AG09309 (cell line): ENCODE data around the gene AP2A2.
A peak's percentile ranks its signal among the peaks of the same experiment; 100 is the strongest.

Experiments used
- DNase-seq: peaks from one replicate; pipeline ENCODE4 v3.0.0-alpha.2; 2010; ENCODE audit warnings: low read depth
- H3K4me3 ChIP-seq: 2 replicates; pipeline ENCODE4 v1.5.1; 2011; ENCODE audit warnings: mild to moderate bottlenecking, low read depth, low read length, moderate library complexity; ENCODE audit not compliant: control insufficient read depth
- TF ChIP-seq, protein P1 (sequence below): IDR thresholded peaks from 2 replicates; pipeline ENCODE4 v1.5.1; 2011; ENCODE audit warnings: mild to moderate bottlenecking, low read depth, low read length, inconsistent platforms; ENCODE audit not compliant: insufficient read depth, control insufficient read depth; ENCODE audit errors: missing control alignments

Gene AP2A2

DNA sequence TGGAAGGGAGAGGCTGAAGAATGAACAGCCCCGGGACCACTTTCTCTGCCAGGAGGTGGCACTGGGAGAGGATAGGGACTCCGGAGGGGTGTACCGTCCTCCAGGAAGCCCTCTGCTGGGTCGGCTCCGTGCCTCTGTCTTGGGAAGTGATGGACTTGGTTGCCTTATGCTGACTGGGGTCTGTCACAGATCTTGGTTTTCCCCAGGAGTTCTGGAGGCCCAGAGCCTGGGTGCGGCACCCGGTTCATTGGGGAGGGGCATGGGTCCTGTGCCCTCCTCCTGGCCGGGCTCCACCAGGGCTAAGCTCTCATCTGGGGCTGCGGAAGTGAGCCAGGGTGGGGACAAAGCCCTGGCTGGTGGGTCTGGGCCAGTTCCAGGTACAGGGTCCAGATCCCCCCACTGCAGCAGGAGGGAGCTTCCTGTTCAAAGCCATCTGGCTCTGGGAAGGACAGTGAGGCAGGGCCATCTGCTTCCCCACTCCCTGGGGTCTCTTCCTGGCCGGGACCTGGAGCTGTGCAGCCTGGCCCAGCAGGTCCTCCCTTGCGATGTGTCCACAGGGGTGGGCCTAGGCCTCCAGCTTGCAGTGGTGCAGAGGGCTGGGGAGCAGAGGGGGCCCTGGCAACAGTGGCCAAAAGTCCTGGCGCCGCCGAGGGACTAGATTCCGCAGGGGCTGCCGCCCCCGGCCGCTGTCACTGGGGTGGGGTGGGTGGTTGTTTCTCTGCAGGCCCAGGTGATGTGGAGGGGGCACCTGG lies 1.1 kb upstream of the AP2A2 start:
- TF ChIP-seq, protein P1, sequence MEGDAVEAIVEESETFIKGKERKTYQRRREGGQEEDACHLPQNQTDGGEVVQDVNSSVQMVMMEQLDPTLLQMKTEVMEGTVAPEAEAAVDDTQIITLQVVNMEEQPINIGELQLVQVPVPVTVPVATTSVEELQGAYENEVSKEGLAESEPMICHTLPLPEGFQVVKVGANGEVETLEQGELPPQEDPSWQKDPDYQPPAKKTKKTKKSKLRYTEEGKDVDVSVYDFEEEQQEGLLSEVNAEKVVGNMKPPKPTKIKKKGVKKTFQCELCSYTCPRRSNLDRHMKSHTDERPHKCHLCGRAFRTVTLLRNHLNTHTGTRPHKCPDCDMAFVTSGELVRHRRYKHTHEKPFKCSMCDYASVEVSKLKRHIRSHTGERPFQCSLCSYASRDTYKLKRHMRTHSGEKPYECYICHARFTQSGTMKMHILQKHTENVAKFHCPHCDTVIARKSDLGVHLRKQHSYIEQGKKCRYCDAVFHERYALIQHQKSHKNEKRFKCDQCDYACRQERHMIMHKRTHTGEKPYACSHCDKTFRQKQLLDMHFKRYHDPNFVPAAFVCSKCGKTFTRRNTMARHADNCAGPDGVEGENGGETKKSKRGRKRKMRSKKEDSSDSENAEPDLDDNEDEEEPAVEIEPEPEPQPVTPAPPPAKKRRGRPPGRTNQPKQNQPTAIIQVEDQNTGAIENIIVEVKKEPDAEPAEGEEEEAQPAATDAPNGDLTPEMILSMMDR = no peak

GRCh38 chr11:925158-925495 lies 543 bp upstream of the AP2A2 start:
- H3K4me3 ChIP-seq = peak overlapping the region; percentile 10; the same call in 1 of the 2 replicates
- TF ChIP-seq, protein P1 = no peak

More for the DNA sequence above, 1.1 kb upstream of the AP2A2 start:
- no peak overlapping the region for H3K4me3 ChIP-seq
- no peak for DNase-seq

GRCh38 chr11:926341-926916 lies 759 bp downstream of the AP2A2 start:
- TF ChIP-seq, protein P1 = no peak
- peak overlapping the region; percentile 67 for H3K4me3 ChIP-seq
- DNase-seq = peak; percentile 33

More at GRCh38 chr11:925158-925495, 543 bp upstream of the AP2A2 start:
- DNase-seq = no peak

DNA sequence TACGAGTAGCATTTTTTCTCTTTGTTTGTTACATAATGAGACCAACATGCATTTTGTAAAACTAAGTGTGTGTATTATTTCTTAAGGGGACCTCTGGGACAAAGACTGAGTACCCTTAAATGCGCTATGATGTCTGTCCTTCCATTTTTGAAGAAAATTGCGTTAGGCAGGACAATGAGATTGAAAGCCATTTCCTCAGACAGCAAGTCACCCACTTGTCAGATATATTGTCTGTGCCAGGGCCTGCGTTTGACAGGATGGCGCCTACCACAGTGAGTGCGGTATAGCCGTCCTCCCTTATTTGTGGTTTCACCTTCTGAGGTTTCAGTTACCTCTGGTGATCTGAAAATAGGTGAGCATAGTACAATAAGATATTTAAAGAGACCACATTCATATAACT lies 2.2 kb downstream of the AP2A2 start:
- no peak overlapping the region for H3K4me3 ChIP-seq
- TF ChIP-seq, protein P1 = no peak
- DNase-seq = no peak

DNA sequence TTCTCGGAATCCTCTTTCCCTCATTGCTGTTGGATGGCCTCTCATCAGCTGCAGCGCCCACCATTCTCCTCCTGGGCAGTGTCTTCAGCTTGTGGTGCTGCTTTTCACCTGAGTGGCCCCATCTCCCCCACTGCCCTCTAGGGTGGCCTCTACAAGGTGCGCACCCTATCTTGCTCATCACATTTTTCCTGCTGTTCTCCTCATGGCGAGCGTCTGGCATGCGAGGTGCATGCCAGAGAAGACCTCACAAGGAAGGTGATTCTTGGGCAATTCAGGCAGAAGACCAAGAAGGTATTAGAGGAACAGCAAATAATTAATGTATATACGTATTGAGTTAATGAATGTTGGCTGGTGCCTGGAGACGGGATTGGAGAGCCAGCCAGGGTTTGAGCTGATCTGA lies 3.1 kb downstream of the AP2A2 start:
- no peak for DNase-seq
- TF ChIP-seq, protein P1 = no peak
- H3K4me3 ChIP-seq = no peak overlapping the region

- DNase-seq = no peak
- TF ChIP-seq, protein P1 = no peak
- H3K4me3 ChIP-seq = no peak overlapping the region
Observed at GRCh38 chr11:929405-929804, 3.7 kb downstream of the AP2A2 start.

DNA sequence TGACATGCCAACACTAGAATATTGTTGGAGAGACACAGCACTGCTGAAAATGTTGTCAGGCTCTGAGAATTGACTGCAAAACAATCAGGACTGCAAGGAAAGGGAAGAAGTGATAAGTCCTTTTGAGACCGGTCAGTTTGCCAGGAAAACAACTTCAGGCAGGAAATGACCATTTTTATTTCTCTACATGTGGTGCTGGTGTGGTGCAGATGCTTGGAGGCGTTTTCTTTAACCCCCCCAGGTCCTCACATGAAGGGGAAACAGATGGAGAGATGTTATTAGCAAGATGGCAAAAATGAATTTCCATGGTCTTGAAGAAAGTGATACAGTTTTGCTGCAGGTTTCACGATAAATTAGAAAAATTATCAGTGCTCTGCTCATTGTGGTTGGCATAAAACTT lies 5.7 kb downstream of the AP2A2 start:
- TF ChIP-seq, protein P1 = no peak
- no peak for DNase-seq
- H3K4me3 ChIP-seq = no peak overlapping the region
